Measurements from ENCODE around the gene IFNA14. TPM values are rescaled to one million over a fixed set of nuclear protein-coding genes. Genes with fewer than 3 reads are reported as not detected.

IFNA14 gene
- total RNA-seq (2014; rRNA removed), result not detected in 2 replicates
- not detected for Bru-seq, nascent RNA
- not detected for BruChase-seq, experiment 1, labeled RNA remaining after a 6-hour chase
- percentile 19 among the genes with signal in this experiment for BruChase-seq, experiment 2, labeled RNA remaining after a 2-hour chase
- long read RNA-seq, result 0 reads

DNA sequence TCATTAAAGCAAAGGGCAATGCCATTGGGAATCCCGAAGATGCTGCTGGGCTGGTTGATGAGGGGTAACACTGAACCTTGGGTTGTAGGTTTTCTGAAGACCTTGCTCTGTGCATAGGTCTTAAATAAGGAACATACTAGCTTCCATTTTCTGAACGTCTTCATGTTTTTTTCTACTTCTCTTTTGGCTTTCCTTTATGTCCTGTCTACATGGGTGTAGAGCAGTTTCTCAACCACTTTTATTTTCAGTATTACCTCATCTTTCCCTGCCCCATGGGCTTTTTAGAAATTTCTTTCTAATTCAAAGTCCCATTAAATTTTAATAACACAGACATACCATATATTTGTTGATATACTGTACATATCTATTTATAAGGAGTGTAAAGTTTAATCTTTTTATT is at the start of gene IFNA14:
TSS of gene IFNA14 (minus strand) at position 95 of the 400 bp plus-strand sequence. CDS start at position 25, 70 bp downstream.
- BruUV-seq (replicated peaks), result no TSS peak
- Histone ChIP-seq H3K9me3 (ENCODE audit: low read length) (no peaks in the 10 kb centered on the region), H3F3A (ENCODE audit: low read length, unreplicated experiment) (no peaks in the 10 kb centered on the region), H3K27me3 (ENCODE audit: low read length) (peaks cover 14% of the 10 kb centered on the region), H4K20me1 (ENCODE audit: low read length) (no peaks in the 10 kb centered on the region), H3K79me2 (ENCODE audit: low read length) (no peaks in the 10 kb centered on the region), H3K4me3 (ENCODE audit: low read length) (no peak within 1 kb of the TSS), H3K9me2 (replicated peaks; ENCODE audit: low read length) (no peaks in the 10 kb centered on the region), H3K4me1 (ENCODE audit: insufficient read depth, low read length) (no peaks in the 10 kb centered on the region), H3K36me3 (ENCODE audit: low read depth, low read length) (no peaks in the 10 kb centered on the region; the same call in 1 of the 2 replicates), H3K9ac (ENCODE audit: low read length) (no peak within 1 kb of the TSS), H3K4me2 (ENCODE audit: low read length) (no peak within 1 kb of the TSS), H3K27ac (ENCODE audit: low read length) (no peak within 1 kb of the TSS), H2AFZ (ENCODE audit: low read length) (no peak within 1 kb of the TSS)
- TF ChIP-seq CTCF (conservative IDR thresholded peaks at IDR 0.05; ENCODE audit: low read depth, low read length) (no peak), EZH2 (IDR thresholded peaks at IDR 0.05; ENCODE audit: low read length, unreplicated experiment) (no peak), EZH2phosphoT487 (IDR thresholded peaks at IDR 0.05; ENCODE audit: borderline replicate concordance, low read length) (no peak)
- ATAC-seq (no peak), DNase-seq (no peak)
- intact Hi-C loops (cut with micrococcal nuclease), result no loop called here
- ChIA-PET POLR2A (ENCODE audit: unreplicated experiment) (no interaction called here), CTCF (no interaction called here)

DNA sequence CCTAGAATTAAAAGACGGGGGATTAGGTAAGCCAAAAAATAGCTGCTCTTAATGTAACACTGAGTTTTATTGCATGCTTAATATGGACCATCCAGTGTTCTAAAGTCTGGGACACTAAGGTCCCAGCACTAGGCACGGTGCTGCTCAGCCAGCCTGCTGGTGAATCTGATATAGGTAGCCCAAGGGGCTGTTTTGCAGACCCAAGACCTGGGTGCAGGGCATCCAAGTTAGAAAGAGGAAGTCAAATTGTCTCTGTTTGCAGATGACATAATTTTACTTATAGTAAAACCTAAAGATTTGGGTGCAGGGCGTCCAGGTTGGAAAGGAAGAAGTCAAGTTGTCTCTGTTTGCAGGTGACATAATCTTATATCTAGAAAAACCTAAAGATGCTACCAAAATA is 47.5 kb upstream of the IFNA14 start:
- Histone ChIP-seq H4K20me1 (ENCODE audit: low read length) (no peaks in the 10 kb centered on the region), H3K9me3 (ENCODE audit: low read length) (no peaks in the 10 kb centered on the region), H3K4me2 (ENCODE audit: low read length) (no peak overlapping the region), H3K9me2 (replicated peaks; ENCODE audit: low read length) (no peaks in the 10 kb centered on the region), H3K9ac (ENCODE audit: low read length) (no peak overlapping the region), H2AFZ (ENCODE audit: low read length) (no peak overlapping the region), H3K27ac (ENCODE audit: low read length) (no peak overlapping the region), H3F3A (ENCODE audit: low read length, unreplicated experiment) (no peaks in the 10 kb centered on the region), H3K27me3 (ENCODE audit: low read length) (peaks cover 9% of the 10 kb centered on the region; the same call in 1 of the 2 replicates), H3K4me1 (ENCODE audit: insufficient read depth, low read length) (no peaks in the 10 kb centered on the region), H3K4me3 (ENCODE audit: low read length) (no peak overlapping the region), H3K79me2 (ENCODE audit: low read length) (no peaks in the 10 kb centered on the region), H3K36me3 (ENCODE audit: low read depth, low read length) (no peaks in the 10 kb centered on the region)
- ATAC-seq (no peak), DNase-seq (no peak)
- POLR2A ChIA-PET (ENCODE audit: unreplicated experiment), result no interaction called here
- CTCF ChIA-PET, result no interaction called here
- no TSS peak for BruUV-seq (replicated peaks)
- TF ChIP-seq EZH2 (IDR thresholded peaks at IDR 0.05; ENCODE audit: low read length, unreplicated experiment), result no peak
- no peak for TF ChIP-seq EZH2phosphoT487 (IDR thresholded peaks at IDR 0.05; ENCODE audit: borderline replicate concordance, low read length)
- TF ChIP-seq CTCF (conservative IDR thresholded peaks at IDR 0.05; ENCODE audit: low read depth, low read length), result no peak
- intact Hi-C loops (cut with micrococcal nuclease), result no loop called here

GRCh38 chr9:21286659-21287058 is 46.9 kb upstream of the IFNA14 start:
- Histone ChIP-seq H3K27ac (ENCODE audit: low read length) (no peak overlapping the region), H3K4me1 (ENCODE audit: insufficient read depth, low read length) (no peaks in the 10 kb centered on the region), H2AFZ (ENCODE audit: low read length) (no peak overlapping the region), H3F3A (ENCODE audit: low read length, unreplicated experiment) (no peaks in the 10 kb centered on the region), H4K20me1 (ENCODE audit: low read length) (no peaks in the 10 kb centered on the region), H3K9ac (ENCODE audit: low read length) (no peak overlapping the region), H3K27me3 (ENCODE audit: low read length) (peaks cover 9% of the 10 kb centered on the region; the same call in 1 of the 2 replicates), H3K9me2 (replicated peaks; ENCODE audit: low read length) (no peaks in the 10 kb centered on the region), H3K4me2 (ENCODE audit: low read length) (no peak overlapping the region), H3K9me3 (ENCODE audit: low read length) (no peaks in the 10 kb centered on the region), H3K36me3 (ENCODE audit: low read depth, low read length) (no peaks in the 10 kb centered on the region), H3K79me2 (ENCODE audit: low read length) (no peaks in the 10 kb centered on the region), H3K4me3 (ENCODE audit: low read length) (no peak overlapping the region)
- intact Hi-C loops (cut with micrococcal nuclease), result no loop called here
- ChIA-PET POLR2A (ENCODE audit: unreplicated experiment) (no interaction called here), CTCF (no interaction called here)
- TF ChIP-seq EZH2 (IDR thresholded peaks at IDR 0.05; ENCODE audit: low read length, unreplicated experiment), result no peak
- TF ChIP-seq EZH2phosphoT487 (IDR thresholded peaks at IDR 0.05; ENCODE audit: borderline replicate concordance, low read length), result no peak
- no peak for TF ChIP-seq CTCF (conservative IDR thresholded peaks at IDR 0.05; ENCODE audit: low read depth, low read length)
- DNase-seq, result no peak
- ATAC-seq, result no peak
- BruUV-seq (replicated peaks), result no TSS peak
